Transverse colon (tissue), 4 donors: ENCODE results near the gene SLC26A6. TPM values are rescaled to one million over a fixed set of nuclear protein-coding genes. Genes with fewer than 3 reads are reported as not detected.

ENCODE experiments used
- DNase-seq: peaks from one replicate; pipeline ENCODE4 v3.0.0-alpha.2; 2019
- H3K27ac ChIP-seq, 4 donors: fragments of 200-600 bp; sonication (generic); 2 replicates each; pipeline ENCODE4 v1.5.1; 2016 to 2018; ENCODE audit warnings: inconsistent platforms in 4 of 4
- H3K27me3 ChIP-seq: fragments of 200-600 bp; sonication (generic); 2 replicates; pipeline ENCODE4 v1.5.1; 2017; ENCODE audit warnings: inconsistent platforms
- H3K36me3 ChIP-seq, 4 donors: fragments of 200-600 bp; sonication (generic); 2 replicates each; pipeline ENCODE4 v1.5.1; 2017 to 2019; ENCODE audit warnings: inconsistent platforms in 4 of 4
- H3K4me1 ChIP-seq, 4 donors: fragments of 200-600 bp; sonication (generic); 2 replicates each; pipeline ENCODE4 v1.5.1; 2017 to 2020; ENCODE audit warnings: inconsistent platforms in 4 of 4
- H3K4me3 ChIP-seq, 4 donors: fragments of 200-600 bp; sonication (generic); 1 replicate in 1 of 4; 2 replicates in 3 of 4; pipeline versions ENCODE4 v1.5.1 to v1.6.1; 2017 to 2019; ENCODE audit warnings: inconsistent platforms in 4 of 4
- H3K9me3 ChIP-seq, 2 donors: fragments of 200-600 bp; sonication (generic); 2 replicates each; pipeline ENCODE4 v1.5.1; 2017 to 2019; ENCODE audit warnings: inconsistent platforms in 2 of 2
- EP300 ChIP-seq: sonication (generic); formaldehyde crosslinking; IDR thresholded peaks from one replicate; pipeline ENCODE4 v1.6.1; 2017; ENCODE audit warnings: antibody characterized with exemption, low read depth
- POLR2A ChIP-seq: fragments of 450-650 bp; IDR thresholded peaks from one replicate; pipeline ENCODE4 v1.6.1; 2016; ENCODE audit warnings: antibody characterized with exemption, mild to moderate bottlenecking, moderate library complexity
- POLR2AphosphoS5 ChIP-seq, 3 donors: sonication (generic); formaldehyde crosslinking; IDR thresholded peaks; one replicate each; pipeline ENCODE4 v1.6.1; 2016; ENCODE audit warnings: antibody characterized with exemption in 3 of 3
- whole genome bisulfite sequencing, 2 donors: methylation state at CpG; one replicate each; pipeline ENCODE4 v1.1.5; 2018; ENCODE audit warnings: low coverage in 1 of 2; 5-methylcytosine and 5-hydroxymethylcytosine counted together
- in situ Hi-C, 4 donors: fragments of 200-750 bp; cut with MboI; loops; one replicate each; pipeline versions ENCODE4 v1.15.0 to v1.15.1; 2017; ENCODE audit warnings: low sequenced_read_pairs in 3 of 4, low pct_ligation_motif_present in 1 of 4, low pct_unique_long_range_greater_than_20kb in 1 of 4
- intact Hi-C: fragments of 100-400 bp; cut with DNase I; formaldehyde crosslinking; loops from one replicate; pipeline ENCODE4 v1.15.1; 2023; ENCODE audit warnings: low total_unique reads
- total RNA-seq, 4 donors: library from RNA; depleted of rRNA; stranded (reverse); fragments of >200 nt; gene quantifications; one replicate each; pipeline ENCODE4 v1.1.0, GENCODE V29; 2016
- TF ChIP-seq, protein P1 (sequence below), 5 experiments: fragments of 200-600 bp in 3 of 5; fragments of 450-650 bp in 2 of 5; sonication (generic) in 3 of 5; IDR thresholded peaks; 1 replicate in 2 of 5; 2 replicates in 3 of 5; pipeline ENCODE4 v1.5.1; 2016 to 2017; ENCODE audit warnings: antibody characterized with exemption in 5 of 5, inconsistent platforms in 3 of 5, mild to moderate bottlenecking in 2 of 5, moderate library complexity in 1 of 5

The SLC26A6 gene
- total RNA-seq, 4 donors from 2014 or later: 134 to 282 (median 193) TPM

DNA sequence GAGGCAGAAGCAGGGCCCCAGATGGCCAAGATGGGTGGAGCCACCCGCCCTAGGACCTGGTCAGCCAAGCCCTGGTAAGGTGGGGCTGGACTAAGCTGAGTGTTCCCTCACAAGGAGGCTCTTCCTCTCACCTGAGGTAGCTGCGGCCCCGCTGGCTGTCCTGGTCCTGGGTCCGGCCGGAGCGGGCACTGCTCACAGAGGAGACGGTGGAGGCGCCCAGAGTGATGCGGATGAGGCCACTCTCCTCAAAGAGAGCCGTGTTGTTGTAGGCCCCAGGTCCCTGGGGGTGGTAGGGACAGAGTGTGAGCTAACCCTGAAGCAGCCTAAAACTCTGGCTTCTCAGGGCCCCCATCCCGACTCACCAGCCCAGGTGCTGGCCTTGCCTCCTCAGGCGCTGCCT, 7.3 kb upstream of the SLC26A6 start:
- H3K4me3 ChIP-seq: no peak overlapping the region
- H3K27ac ChIP-seq: no peak overlapping the region
- H3K4me1 ChIP-seq: no peaks in the 10 kb centered on the region
- intact Hi-C loops: no loop called here
- H3K27me3 ChIP-seq: no peaks in the 10 kb centered on the region
- no peak for DNase-seq
- H3K36me3 ChIP-seq: no peaks in the 10 kb centered on the region
- 92% methylated on average over 12 of the region's 12 CpGs; no CpG with 5 or more reads in 1 of the 2 donors for WGBS, 2 donors
- TF ChIP-seq POLR2A: no peak
- TF ChIP-seq POLR2AphosphoS5 (IDR thresholded peaks at IDR 0.05): no peak
- TF ChIP-seq, protein P1, sequence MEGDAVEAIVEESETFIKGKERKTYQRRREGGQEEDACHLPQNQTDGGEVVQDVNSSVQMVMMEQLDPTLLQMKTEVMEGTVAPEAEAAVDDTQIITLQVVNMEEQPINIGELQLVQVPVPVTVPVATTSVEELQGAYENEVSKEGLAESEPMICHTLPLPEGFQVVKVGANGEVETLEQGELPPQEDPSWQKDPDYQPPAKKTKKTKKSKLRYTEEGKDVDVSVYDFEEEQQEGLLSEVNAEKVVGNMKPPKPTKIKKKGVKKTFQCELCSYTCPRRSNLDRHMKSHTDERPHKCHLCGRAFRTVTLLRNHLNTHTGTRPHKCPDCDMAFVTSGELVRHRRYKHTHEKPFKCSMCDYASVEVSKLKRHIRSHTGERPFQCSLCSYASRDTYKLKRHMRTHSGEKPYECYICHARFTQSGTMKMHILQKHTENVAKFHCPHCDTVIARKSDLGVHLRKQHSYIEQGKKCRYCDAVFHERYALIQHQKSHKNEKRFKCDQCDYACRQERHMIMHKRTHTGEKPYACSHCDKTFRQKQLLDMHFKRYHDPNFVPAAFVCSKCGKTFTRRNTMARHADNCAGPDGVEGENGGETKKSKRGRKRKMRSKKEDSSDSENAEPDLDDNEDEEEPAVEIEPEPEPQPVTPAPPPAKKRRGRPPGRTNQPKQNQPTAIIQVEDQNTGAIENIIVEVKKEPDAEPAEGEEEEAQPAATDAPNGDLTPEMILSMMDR (IDR thresholded peaks at IDR 0.05): no peak
- no peak for TF ChIP-seq EP300
- in situ Hi-C loops: no loop called here
- H3K9me3 ChIP-seq: no peaks in the 10 kb centered on the region

DNA sequence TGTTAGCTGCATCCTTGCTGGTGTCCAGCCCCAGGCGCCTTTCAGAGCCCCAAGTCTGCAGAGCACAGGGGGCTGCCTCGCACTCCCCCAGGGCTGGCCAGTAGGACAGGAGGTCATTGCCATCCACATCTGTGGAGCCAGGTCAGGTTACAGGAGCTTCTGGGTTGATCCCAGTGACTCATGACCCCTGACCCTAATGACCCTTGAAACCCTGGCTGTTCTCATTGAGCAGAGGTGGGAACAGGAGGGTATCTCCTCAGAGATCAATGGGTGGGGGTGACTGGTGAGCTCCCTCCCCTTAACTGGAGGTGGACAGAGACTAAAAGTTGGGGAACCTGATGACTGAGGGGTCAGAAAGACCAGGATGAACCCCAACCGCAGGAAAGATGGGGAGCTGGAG, 6.1 kb upstream of the SLC26A6 start:
- Histone ChIP-seq H3K36me3 (no peaks in the 10 kb centered on the region), H3K4me3 (no peak overlapping the region), H3K27ac (no peak overlapping the region), H3K4me1 (peaks cover 2 to 6% (median 3%) of the 10 kb centered on the region in 4 donors), H3K9me3 (no peaks in the 10 kb centered on the region), H3K27me3 (no peaks in the 10 kb centered on the region)
- no peak for DNase-seq
- WGBS, 2 donors: 85% methylated on average over 3 of the region's 3 CpGs; no CpG with 5 or more reads in 1 of the 2 donors
- TF ChIP-seq POLR2A (no peak), EP300 (no peak), POLR2AphosphoS5 (IDR thresholded peaks at IDR 0.05) (no peak)
- TF ChIP-seq, protein P1 (IDR thresholded peaks at IDR 0.05): no peak
- intact Hi-C loops: no loop called here
- in situ Hi-C loops: no loop called here

DNA sequence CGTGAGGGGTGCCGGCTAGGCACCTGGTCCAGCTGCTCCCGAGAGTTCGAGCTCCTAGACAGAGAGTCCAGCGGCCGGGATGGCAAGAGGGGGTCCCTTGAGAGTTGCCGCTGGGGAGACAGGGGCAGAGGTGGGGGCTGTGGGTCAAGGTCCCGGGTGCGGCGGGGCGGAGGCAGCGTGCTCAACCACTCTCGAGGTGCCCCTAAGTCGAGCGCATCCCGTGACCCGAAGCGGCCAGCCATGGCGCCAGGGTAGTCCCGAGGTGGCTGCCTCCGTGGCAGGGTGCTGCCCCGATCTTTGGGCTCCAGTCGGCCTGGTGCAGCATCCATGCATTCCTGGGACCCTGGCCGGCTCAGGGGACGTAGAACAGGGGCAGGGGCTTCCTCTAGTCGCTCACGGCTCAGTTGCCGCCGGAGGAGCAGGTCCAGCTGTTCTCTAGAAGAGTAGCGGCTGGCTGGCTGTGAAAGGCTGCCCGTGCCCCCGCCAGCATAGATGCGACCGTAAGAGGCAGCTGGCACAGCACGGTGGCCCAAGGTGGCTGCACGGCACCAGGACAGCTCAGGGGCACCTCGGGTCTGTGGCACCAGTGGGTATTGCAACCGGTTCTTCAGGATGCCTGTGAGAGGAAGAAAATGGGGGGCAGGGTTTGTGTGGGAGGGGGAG, 4.8 kb upstream of the SLC26A6 start:
- Histone ChIP-seq H3K4me1 (peaks cover 8 to 13% (median 9%) of the 10 kb centered on the region in 4 donors), H3K27me3 (no peaks in the 10 kb centered on the region), H3K4me3 (no peak overlapping the region), H3K36me3 (no peaks in the 10 kb centered on the region), H3K27ac (no peak overlapping the region), H3K9me3 (no peaks in the 10 kb centered on the region)
- in situ Hi-C loops (no loop called here), intact Hi-C loops (no loop called here)
- TF ChIP-seq EP300 (no peak), POLR2A (no peak)
- 89% methylated on average over 30 of the region's 38 CpGs; no CpG with 5 or more reads in 1 of the 2 donors for WGBS, 2 donors
- DNase-seq: no peak

DNA sequence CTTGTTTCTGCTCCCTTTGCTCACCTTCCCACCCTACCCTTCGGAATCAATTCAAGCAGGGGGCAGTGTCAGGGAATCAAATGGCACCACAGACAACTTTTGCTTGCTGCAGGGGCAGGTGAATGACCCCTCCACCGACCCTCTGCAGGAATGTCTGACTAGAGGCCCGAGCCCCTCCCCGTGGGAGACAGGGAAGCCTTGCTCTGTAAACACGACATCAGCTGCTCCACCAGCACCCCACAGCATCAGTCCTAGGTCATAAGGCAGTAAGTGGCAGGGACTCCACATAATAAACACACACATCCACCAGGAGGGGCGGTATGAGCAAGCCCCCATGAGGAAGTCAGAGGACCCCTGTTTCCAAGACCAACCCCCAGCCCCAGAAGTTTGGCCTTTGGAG, 2.0 kb upstream of the SLC26A6 start:
- no peaks in the 10 kb centered on the region for H3K36me3 ChIP-seq
- in situ Hi-C loops (no loop called here), intact Hi-C loops (no loop called here)
- no peaks in the 10 kb centered on the region for H3K9me3 ChIP-seq
- no peak for DNase-seq
- H3K4me1 ChIP-seq: peaks cover 15 to 23% (median 20%) of the 10 kb centered on the region in 4 donors
- no peak overlapping the region for H3K27ac ChIP-seq
- H3K27me3 ChIP-seq: no peaks in the 10 kb centered on the region
- WGBS, 2 donors: 60% methylated on average over 6 of the region's 6 CpGs; no CpG with 5 or more reads in 1 of the 2 donors
- TF ChIP-seq, protein P1 (IDR thresholded peaks at IDR 0.05): no peak
- TF ChIP-seq POLR2A: no peak
- H3K4me3 ChIP-seq: no peak overlapping the region
